Stimulated activated naive CD4-positive, alpha-beta T cell treated with Interleukin-2 at 50 U/mL for 16 hours (primary cell): Measurements from ENCODE around the gene VRK2.

Experiments used
- DNase-seq: peaks from one replicate; lab custom pipeline; 2025; lab: John Stamatoyannopoulos, UW

The VRK2 gene

GRCh38 chr2:58046585-58047372 lies at the start of gene VRK2:
TSS of gene VRK2 (plus strand) at chr2:58046806. CDS start at chr2:58048832, 2,026 bp downstream.
- DNase-seq = peak; percentile 83

DNA sequence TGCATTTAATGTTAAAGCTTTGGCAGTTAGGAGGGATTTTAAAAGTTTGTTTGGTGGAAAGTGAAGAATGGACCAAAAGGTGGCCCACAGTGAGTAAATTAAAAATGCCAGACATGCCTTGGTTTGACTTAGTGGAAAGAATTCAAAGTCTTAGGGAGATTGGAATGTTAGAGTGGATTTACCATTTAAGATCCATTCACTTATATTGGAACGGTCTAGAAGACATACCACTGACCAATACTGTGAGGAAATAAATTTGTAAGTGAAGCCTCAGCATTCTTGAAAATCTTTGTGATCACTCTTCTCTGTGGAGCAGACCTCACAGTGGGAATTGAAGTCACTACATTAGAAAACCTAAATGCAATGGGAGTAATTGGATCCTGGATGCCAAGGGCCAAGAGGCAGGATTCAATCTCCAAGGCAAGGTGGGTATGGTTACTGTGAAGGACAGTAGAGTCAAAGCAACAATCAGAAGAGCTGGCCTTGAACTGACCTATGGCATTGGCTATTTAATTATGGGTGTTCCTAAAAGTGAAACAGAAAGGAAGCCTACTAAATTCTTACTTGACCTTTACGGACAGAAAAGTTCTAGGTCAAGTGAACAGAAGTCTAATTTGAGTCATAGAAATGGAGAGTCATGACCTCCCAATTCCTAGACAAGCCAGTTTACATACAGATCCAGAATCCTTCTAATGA lies 40.2 kb upstream of the VRK2 start:
- no peak for DNase-seq

GRCh38 chr2:58006952-58007284 lies 39.7 kb upstream of the VRK2 start:
- DNase-seq = no peak

- no peak for DNase-seq
Measured at GRCh38 chr2:58010599-58010998, 36.0 kb upstream of the VRK2 start.

GRCh38 chr2:58019229-58019628 lies 27.4 kb upstream of the VRK2 start:
- DNase-seq = no peak

GRCh38 chr2:58025150-58025933 lies 21.3 kb upstream of the VRK2 start:
- no peak for DNase-seq

- no peak for DNase-seq
Measured at GRCh38 chr2:58027029-58027428, 19.6 kb upstream of the VRK2 start.

- DNase-seq = no peak
Measured at GRCh38 chr2:58030771-58031170, 15.8 kb upstream of the VRK2 start.

DNA sequence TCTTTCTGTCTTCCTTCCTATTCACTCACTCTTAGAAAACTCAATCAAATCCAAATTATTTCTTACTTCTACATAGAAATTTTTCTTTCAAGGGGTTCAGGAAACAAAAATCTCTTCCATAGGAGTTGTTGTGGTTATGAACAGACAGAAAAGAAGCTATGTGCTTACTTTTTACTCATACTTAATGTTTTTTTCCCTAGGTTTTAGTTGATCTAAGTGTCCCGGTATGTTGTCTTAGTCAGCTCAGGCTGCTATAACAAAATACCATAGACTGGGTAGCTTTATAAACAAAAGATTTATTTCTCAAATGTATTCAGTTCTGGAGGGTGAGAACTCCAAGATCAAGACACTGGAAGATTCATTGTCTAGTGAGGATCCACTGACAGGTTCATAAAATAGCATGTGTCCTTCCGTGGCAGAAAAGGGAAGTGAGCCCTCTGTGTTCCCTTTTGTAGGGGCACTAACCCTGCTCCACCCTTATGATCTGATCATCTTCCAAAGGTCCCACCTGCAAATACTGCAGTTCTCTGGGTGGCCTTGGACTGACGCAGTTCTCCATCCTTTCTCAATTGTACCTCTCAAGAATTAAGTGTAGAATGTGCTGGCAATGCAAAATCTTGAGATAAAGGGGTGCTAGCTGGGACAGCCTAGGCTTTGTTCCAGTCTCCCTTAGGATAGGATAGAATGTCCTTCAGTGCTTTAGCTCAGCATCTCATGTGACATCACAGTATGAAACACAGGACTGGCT lies 14.4 kb upstream of the VRK2 start:
- DNase-seq = no peak

GRCh38 chr2:58032764-58033080 lies 13.9 kb upstream of the VRK2 start:
- DNase-seq = no peak

GRCh38 chr2:58033530-58033929 lies 13.1 kb upstream of the VRK2 start:
- DNase-seq = no peak

DNA sequence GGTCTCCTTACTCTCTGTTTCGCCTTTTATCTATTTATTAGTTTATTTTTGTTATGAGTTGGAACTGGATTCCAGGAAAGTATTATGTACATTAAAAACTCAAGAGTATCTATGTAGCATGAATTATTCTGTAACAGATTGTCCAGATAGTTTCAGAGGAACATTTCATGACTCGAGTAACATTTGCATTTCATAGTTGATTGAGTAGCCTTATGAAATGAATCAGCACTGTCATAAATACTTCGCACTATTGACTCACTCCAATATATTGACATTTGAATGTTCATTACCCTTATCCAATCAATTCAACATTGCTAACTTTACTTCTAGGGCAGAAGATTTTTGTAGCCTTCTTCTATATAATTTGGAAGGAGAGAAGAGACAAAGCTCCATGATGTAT lies 11.3 kb upstream of the VRK2 start:
- no peak for DNase-seq

- DNase-seq = no peak
Measured at GRCh38 chr2:58039170-58039611, 7.4 kb upstream of the VRK2 start.

DNA sequence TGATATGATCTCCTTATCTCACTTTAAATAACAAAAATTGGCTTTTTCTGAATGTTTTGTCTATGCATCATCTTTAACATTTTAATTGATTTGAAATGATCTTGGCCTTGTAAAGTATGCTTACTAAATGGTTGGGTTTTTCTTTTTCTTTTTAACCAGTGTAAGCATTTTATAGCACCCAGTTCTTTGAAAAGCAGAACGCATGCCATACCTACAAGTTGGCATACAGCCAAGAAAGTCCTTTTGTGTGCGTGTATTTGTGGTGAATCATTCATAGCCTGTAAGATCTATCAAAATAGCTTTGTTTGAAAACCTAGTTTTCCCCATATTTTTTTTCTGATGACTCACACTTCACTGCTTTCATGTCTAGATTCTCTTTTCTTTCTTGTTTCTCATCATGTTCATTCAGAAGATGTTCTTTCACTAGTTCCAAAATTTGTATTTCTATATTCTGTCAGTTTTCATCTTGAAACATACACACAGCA lies 4.1 kb upstream of the VRK2 start:
- DNase-seq = no peak

- DNase-seq = no peak
Measured at GRCh38 chr2:58044145-58044544, 2.5 kb upstream of the VRK2 start.

DNA sequence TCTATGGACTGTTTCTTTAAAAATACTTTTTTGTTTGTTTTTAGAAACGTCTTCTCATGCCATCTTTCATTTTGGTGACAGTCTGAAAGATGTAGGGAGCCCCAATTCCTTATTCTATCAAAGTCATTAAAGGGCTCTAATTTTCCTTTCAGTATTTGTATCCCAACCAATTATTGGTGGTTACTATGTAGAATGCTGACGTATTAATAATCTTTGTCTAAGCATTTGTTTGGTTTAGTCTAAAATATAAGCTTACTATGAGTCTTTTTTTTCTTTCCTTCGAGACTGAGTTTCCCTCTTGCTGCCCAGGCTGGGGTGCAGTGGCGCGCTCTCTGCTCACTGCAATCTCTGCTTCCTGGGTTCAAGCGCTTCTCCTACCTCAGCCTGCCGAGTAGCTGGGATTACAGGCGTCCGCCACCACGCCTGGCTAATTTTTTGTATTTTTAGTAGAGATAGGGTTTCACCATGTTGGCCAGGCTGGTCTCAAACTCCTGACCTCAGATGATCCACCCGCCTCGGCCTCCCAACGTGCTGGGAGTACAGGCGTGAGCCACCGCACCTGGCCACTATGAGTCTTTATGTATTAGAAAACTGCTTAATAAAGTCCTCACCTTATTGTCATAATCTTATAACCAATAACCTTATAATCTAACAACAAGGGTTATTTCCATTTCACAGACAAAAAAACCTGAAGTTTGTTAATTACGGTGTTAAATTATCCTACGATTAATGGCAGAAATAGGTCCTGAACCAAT lies 849 bp upstream of the VRK2 start:
- DNase-seq = no peak

DNA sequence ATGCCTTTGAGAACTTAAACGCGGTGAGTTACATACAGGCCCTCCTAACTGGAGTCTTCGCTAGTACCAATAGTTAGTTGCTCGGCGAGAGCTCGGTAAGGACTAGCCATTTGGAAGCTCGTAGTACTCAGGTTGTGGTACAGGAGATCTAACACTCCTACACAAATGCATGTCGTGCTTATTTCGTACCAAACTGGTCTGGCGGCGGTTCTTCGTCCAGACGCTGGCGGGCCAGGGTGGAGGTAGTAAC lies 346 bp upstream of the VRK2 start:
- no peak for DNase-seq

DNA sequence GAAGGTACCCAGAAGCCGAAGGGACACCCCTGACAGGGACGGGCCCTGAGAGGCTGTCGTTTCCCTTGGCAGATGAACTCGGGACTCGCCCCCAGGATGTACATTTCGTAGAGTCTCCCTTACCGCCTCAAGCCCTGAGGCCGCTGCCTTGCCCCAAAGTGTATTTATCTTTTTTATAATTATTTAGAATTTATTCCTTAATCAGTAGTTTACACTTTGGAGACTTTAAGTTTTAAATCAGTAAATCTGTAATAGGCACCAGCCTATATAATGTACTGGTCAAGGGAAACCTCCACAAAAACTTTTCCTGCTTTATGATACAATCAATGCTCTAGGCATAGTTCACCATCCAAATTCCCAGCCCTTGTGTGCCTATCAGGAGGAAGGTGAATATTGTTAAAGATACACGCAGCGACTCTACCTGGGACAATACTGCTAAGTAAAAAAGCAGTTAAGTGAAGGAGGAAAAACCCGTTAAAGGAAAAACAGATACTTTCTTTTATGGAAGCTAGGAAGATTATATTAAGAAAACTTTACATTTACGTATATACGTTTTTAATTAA lies 848 bp downstream of the VRK2 start:
- no peak for DNase-seq

- no peak for DNase-seq
Measured at GRCh38 chr2:58047961-58048360, 1.4 kb downstream of the VRK2 start.

- no peak for DNase-seq
Measured at GRCh38 chr2:58051445-58051844, 4.8 kb downstream of the VRK2 start.

DNA sequence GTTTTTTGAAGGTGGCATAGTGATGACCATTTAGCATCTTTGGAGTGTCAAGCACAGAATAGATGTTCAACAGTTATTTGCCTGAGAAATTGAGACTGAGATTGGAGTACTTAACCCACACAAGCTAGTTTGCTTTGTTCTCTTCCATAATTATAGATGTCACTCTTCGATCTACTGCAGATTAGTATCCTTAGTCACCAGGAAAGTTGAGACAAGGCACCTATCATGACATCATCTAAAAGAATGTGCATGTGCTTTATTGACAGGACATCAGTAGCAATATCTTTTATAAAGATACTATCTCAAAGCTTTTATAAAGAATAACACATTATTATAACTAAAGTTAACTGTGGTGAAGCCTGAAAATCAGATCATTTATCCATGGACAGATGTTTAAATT lies 6.4 kb downstream of the VRK2 start:
- no peak for DNase-seq
